A549 (cell line): ENCODE measurements around the gene LARGE1. TPM values are rescaled to one million over a fixed set of nuclear protein-coding genes. Genes with fewer than 3 reads are reported as not detected.

Source experiments
- ATAC-seq, 2 experiments: fragments of 200-7000 bp in 1 of 2; fragments of >200 bp in 1 of 2; cut with Nextera tagmentation in 1 of 2; cut with Tn5 transposase in 1 of 2; 3 replicates each; pipeline versions ENCODE4 v1.8.0 to v1.9.1; 2018 to 2020; ENCODE audit warnings: mild to moderate bottlenecking in 1 of 2, moderate library complexity in 1 of 2
- CTCF ChIA-PET: fragments of 300-600 bp; sonication (Branson Sonifier 250); formaldehyde crosslinking; extraction: SDS; loops from one replicate; lab custom pipeline; 2021; ENCODE audit warnings: antibody characterized with exemption, inconsistent platforms; lab: Yijun Ruan, JAX
- POLR2A ChIA-PET: fragments of 350-600 bp; formaldehyde crosslinking; extraction: SDS; loops from one replicate; lab custom pipeline; 2021; ENCODE audit warnings: antibody characterized with exemption, inconsistent platforms; lab: Yijun Ruan, JAX
- DNase-seq, 2 experiments: peaks; one replicate each; pipeline versions ENCODE4 v3.0.0 to v3.0.0-alpha.2; 2011 to 2016; ENCODE audit warnings: low read depth in 1 of 2, low spot score in 1 of 2
- FAIRE-seq: peaks from 2 replicates; lab custom pipeline; 2011; peaks lifted over from hg19 to GRCh38; lab: Jason Lieb, UNC
- H3K27ac ChIP-seq, 2 experiments: fragments of >200 bp; sonication (Bioruptor Twin); formaldehyde crosslinking; 3 replicates each; pipeline ENCODE4 v1.5.1; 2016 to 2017
- H3K4me1 ChIP-seq: fragments of >200 bp; sonication (Bioruptor Twin); formaldehyde crosslinking; 3 replicates; pipeline ENCODE4 v1.6.1; 2016
- H3K4me2 ChIP-seq: fragments of >200 bp; sonication (Bioruptor Twin); formaldehyde crosslinking; 3 replicates; pipeline ENCODE4 v1.6.1; 2016
- H3K4me3 ChIP-seq: fragments of >200 bp; sonication (Bioruptor Twin); formaldehyde crosslinking; 3 replicates; pipeline ENCODE4 v1.5.1; 2016
- H3K9me3 ChIP-seq: fragments of >200 bp; sonication (Bioruptor Twin); formaldehyde crosslinking; 3 replicates; pipeline ENCODE4 v1.6.1; 2016
- CBX8 ChIP-seq: fragments of 200-600 bp; sonication (generic); IDR thresholded peaks from 2 replicates; pipeline ENCODE4 v1.6.1; 2016
- CHD2 ChIP-seq: fragments of 150-350 bp; IDR thresholded peaks from 2 replicates; pipeline ENCODE4 v1.6.1; 2014; ENCODE audit warnings: low read length; ENCODE audit not compliant: partially characterized antibody
- CHD4 ChIP-seq: fragments of 200-600 bp; sonication (generic); IDR thresholded peaks from 2 replicates; pipeline ENCODE4 v1.6.1; 2016; ENCODE audit warnings: antibody characterized with exemption, mild to moderate bottlenecking, borderline replicate concordance
- EHF ChIP-seq: fragments of 250-450 bp; sonication (Bioruptor Pico); IDR thresholded peaks from 2 replicates; pipeline ENCODE4 v1.5.0; 2020; ENCODE audit warnings: mild to moderate bottlenecking
- HEYL ChIP-seq: fragments of 250-450 bp; sonication (Bioruptor Pico); IDR thresholded peaks from 2 replicates; pipeline ENCODE4 v1.8.0; 2021; ENCODE audit warnings: mild to moderate bottlenecking, moderate library complexity
- JUN ChIP-seq, 2 experiments: fragments of >200 bp; sonication (Bioruptor Twin); formaldehyde crosslinking; IDR thresholded peaks; 2 replicates in 1 of 2; 3 replicates in 1 of 2; pipeline ENCODE4 v1.6.1; 2016 to 2017
- JUNB ChIP-seq: fragments of >200 bp; sonication (Bioruptor Twin); formaldehyde crosslinking; IDR thresholded peaks from 2 replicates; pipeline ENCODE4 v1.6.1; 2016
- KDM1A ChIP-seq: fragments of 200-600 bp; sonication (generic); IDR thresholded peaks from 2 replicates; pipeline ENCODE4 v1.6.1; 2016; ENCODE audit warnings: low read depth, mild to moderate bottlenecking
- NPAS2 ChIP-seq: fragments of 250-450 bp; sonication (Bioruptor Pico); IDR thresholded peaks from 2 replicates; pipeline ENCODE4 v1.8.0; 2022; ENCODE audit warnings: mild to moderate bottlenecking, moderate library complexity, borderline replicate concordance
- PHF8 ChIP-seq: fragments of 200-600 bp; sonication (generic); IDR thresholded peaks from 2 replicates; pipeline ENCODE4 v1.6.1; 2016; ENCODE audit warnings: low read depth, mild to moderate bottlenecking, antibody characterized with exemption, moderate library complexity, borderline replicate concordance
- RNF2 ChIP-seq: fragments of 200-600 bp; sonication (generic); IDR thresholded peaks from 2 replicates; pipeline ENCODE4 v1.6.1; 2016; ENCODE audit warnings: low read depth, mild to moderate bottlenecking, antibody characterized with exemption, moderate library complexity, borderline replicate concordance
- SREBF2 ChIP-seq: fragments of 450-650 bp; IDR thresholded peaks from 2 replicates; pipeline ENCODE4 v1.6.1; 2014; ENCODE audit warnings: mild to moderate bottlenecking, moderate library complexity
- TFCP2L1 ChIP-seq: fragments of 250-450 bp; sonication (Bioruptor Pico); IDR thresholded peaks from 2 replicates; pipeline ENCODE4 v1.5.0; 2021; ENCODE audit warnings: mild to moderate bottlenecking
- ZC3H11A ChIP-seq: fragments of 450-650 bp; IDR thresholded peaks from 2 replicates; pipeline ENCODE4 v1.6.1; 2014; ENCODE audit warnings: antibody characterized with exemption, mild to moderate bottlenecking
- ZFP36 ChIP-seq: fragments of 450-650 bp; IDR thresholded peaks from 2 replicates; pipeline ENCODE4 v1.6.1; 2014; ENCODE audit warnings: borderline replicate concordance; ENCODE audit not compliant: partially characterized antibody
- ZNF302 ChIP-seq: fragments of 250-450 bp; sonication (Bioruptor Pico); IDR thresholded peaks from 2 replicates; pipeline ENCODE4 v1.9.0; 2021; ENCODE audit warnings: inconsistent platforms, mild to moderate bottlenecking, moderate library complexity
- WGBS: methylation state at CpG from one replicate; pipeline ENCODE4 v1.1.6; 2017; ENCODE audit errors: missing lambda C conversion rate; 5-methylcytosine and 5-hydroxymethylcytosine counted together
- polyA plus RNA-seq, 4 experiments: library from polyadenylated mRNA; depleted of rRNA in 3 of 4; stranded (reverse); fragments of >200 nt; fragmentation: RNase III in 1 of 4; extraction: RNeasy Plus Mini Kit Qiagen cat#74134 plus additional on column Dnase treatment in 1 of 4; gene quantifications; 2 replicates in 3 of 4; 3 replicates in 1 of 4; pipeline ENCODE4 v1.2.3, GENCODE V29; 2011 to 2017
- TF ChIP-seq, protein P1 (sequence below): fragments of 250-450 bp; sonication (Bioruptor Pico); IDR thresholded peaks from 2 replicates; pipeline ENCODE4 v1.5.0; 2020; ENCODE audit warnings: low read depth, mild to moderate bottlenecking, moderate library complexity
- TF ChIP-seq, protein P2 (sequence below): fragments of 250-450 bp; sonication (Bioruptor Pico); IDR thresholded peaks from 2 replicates; pipeline ENCODE4 v1.5.0; 2021; ENCODE audit warnings: mild to moderate bottlenecking, moderate library complexity, borderline replicate concordance
- TF ChIP-seq, protein P3 (sequence below): fragments of >200 bp; sonication (Bioruptor Twin); formaldehyde crosslinking; IDR thresholded peaks from 3 replicates; pipeline ENCODE4 v1.6.1; 2016

Gene LARGE1
- polyA plus RNA-seq, 2 of the 4 experiments (the other 2 are of a cell fraction), result 2.7 to 5.8 TPM

DNA sequence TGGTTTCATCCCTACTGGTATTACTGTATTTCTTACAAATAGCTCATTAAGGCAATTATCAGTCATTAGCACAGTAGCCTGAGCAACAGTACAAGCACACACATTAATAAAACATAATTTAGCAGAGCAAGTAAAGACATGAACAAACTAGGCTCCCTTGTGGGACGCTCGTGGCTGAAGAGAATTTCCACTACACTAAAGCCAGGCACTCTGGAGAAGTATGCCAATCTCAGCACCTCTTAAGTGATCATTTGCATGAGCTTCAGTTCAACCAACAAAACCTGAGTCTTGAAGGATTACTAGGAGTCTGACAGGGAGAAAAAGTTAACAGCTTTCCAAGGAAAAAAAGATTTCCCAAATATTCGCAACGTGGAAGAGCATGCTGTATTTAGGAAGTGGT lies 109.1 kb downstream of the LARGE1 start:
- CTCF ChIA-PET, result interaction anchor here (0.7 to 1.3 kb wide), 2 partner anchors 152 to 172 kb away, joined by 3 read pairs; no protein-coding TSS in a partner anchor
- 75% methylated on average over 4 of the region's 4 CpGs for WGBS

DNA sequence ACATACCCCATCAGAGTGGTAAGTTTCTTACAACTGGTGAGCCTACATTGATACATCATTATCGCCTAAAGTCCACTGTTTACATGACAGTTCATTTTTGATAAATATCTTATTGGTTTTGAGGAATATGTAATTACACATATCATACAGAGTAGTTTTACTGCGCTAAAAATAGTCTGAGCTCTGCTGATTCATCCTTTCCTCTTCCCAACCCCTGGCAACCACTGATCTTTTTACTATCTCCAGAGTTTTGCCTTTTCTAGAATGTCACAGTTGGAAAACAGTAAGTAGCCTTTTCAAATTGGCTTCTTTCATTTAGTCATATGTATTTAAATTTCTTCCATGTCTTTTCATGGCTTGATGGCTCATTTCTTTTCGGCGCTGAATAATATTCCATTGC lies 112.8 kb downstream of the LARGE1 start:
- H3K4me3 ChIP-seq, result no peak overlapping the region
- DNase-seq, result no peak
- CTCF ChIA-PET, result no interaction called here
- POLR2A ChIA-PET, result no interaction called here
- no peak for ATAC-seq
- H3K4me2 ChIP-seq, result no peak overlapping the region
- no peaks in the 10 kb centered on the region for H3K9me3 ChIP-seq
- H3K4me1 ChIP-seq, result no peaks in the 10 kb centered on the region; the same call in 2 of the 3 replicates
- TF ChIP-seq, protein P1, sequence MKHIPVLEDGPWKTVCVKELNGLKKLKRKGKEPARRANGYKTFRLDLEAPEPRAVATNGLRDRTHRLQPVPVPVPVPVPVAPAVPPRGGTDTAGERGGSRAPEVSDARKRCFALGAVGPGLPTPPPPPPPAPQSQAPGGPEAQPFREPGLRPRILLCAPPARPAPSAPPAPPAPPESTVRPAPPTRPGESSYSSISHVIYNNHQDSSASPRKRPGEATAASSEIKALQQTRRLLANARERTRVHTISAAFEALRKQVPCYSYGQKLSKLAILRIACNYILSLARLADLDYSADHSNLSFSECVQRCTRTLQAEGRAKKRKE (CRISPR knock-in tag), result no peak
- TF ChIP-seq EHF (CRISPR knock-in tag), result no peak
- TF ChIP-seq RNF2, result no peak
- no peak for TF ChIP-seq JUN (IDR thresholded peaks at IDR 0.05)
- TF ChIP-seq, protein P2, sequence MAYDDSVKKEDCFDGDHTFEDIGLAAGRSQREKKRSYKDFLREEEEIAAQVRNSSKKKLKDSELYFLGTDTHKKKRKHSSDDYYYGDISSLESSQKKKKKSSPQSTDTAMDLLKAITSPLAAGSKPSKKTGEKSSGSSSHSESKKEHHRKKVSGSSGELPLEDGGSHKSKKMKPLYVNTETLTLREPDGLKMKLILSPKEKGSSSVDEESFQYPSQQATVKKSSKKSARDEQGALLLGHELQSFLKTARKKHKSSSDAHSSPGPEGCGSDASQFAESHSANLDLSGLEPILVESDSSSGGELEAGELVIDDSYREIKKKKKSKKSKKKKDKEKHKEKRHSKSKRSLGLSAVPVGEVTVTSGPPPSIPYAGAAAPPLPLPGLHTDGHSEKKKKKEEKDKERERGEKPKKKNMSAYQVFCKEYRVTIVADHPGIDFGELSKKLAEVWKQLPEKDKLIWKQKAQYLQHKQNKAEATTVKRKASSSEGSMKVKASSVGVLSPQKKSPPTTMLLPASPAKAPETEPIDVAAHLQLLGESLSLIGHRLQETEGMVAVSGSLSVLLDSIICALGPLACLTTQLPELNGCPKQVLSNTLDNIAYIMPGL (CRISPR knock-in tag), result no peak
- TF ChIP-seq ZNF302 (CRISPR knock-in tag), result no peak
- TF ChIP-seq SREBF2, result no peak
- TF ChIP-seq, protein P3, sequence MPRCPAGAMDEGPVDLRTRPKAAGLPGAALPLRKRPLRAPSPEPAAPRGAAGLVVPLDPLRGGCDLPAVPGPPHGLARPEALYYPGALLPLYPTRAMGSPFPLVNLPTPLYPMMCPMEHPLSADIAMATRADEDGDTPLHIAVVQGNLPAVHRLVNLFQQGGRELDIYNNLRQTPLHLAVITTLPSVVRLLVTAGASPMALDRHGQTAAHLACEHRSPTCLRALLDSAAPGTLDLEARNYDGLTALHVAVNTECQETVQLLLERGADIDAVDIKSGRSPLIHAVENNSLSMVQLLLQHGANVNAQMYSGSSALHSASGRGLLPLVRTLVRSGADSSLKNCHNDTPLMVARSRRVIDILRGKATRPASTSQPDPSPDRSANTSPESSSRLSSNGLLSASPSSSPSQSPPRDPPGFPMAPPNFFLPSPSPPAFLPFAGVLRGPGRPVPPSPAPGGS, result no peak
- TF ChIP-seq NPAS2 (CRISPR knock-in tag), result no peak
- TF ChIP-seq KDM1A, result no peak
- TF ChIP-seq TFCP2L1, result no peak
- TF ChIP-seq CHD4, result no peak
- TF ChIP-seq PHF8, result no peak
- TF ChIP-seq JUNB, result no peak
- no peak for TF ChIP-seq CHD2
- TF ChIP-seq ZC3H11A, result no peak
- TF ChIP-seq HEYL (CRISPR knock-in tag), result no peak
- 79% methylated on average over 4 of the region's 4 CpGs for WGBS
- FAIRE-seq, result no peak
- no peak overlapping the region for H3K27ac ChIP-seq

More for the DNA sequence above, 109.1 kb downstream of the LARGE1 start:
- Histone ChIP-seq H3K4me3 (no peak overlapping the region), H3K4me2 (no peak overlapping the region), H3K4me1 (no peaks in the 10 kb centered on the region), H3K9me3 (no peaks in the 10 kb centered on the region), H3K27ac (no peak overlapping the region)
- TF ChIP-seq CBX8, result no peak
- TF ChIP-seq, protein P2 (CRISPR knock-in tag), result no peak
- no peak for TF ChIP-seq ZFP36
- no peak for DNase-seq
- no peak for FAIRE-seq
- no peak for ATAC-seq
- POLR2A ChIA-PET, result no interaction called here
